Right lobe of liver (tissue), 4 donors: ENCODE results near the gene BMP4.

Experiments used
- POLR2A ChIP-seq: fragments of 450-650 bp; IDR thresholded peaks from one replicate; pipeline ENCODE4 v1.6.1; 2017; ENCODE audit warnings: antibody characterized with exemption, mild to moderate bottlenecking
- TF ChIP-seq, protein P1 (sequence below), 4 donors: fragments of 200-600 bp in 3 of 4; fragments of 450-650 bp in 1 of 4; IDR thresholded peaks; one replicate each; pipeline versions ENCODE4 v1.5.1 to v1.8.0; 2016 to 2022; ENCODE audit warnings: antibody characterized with exemption in 4 of 4, mild to moderate bottlenecking in 2 of 4
- donor health status: DM: no; HTN: no; CAD: no.
- donor health status: DM: no; HTN: no; CAD: no.
- donor health status: DM: no; HTN: yes; CAD: no.

- TF ChIP-seq, protein P1, sequence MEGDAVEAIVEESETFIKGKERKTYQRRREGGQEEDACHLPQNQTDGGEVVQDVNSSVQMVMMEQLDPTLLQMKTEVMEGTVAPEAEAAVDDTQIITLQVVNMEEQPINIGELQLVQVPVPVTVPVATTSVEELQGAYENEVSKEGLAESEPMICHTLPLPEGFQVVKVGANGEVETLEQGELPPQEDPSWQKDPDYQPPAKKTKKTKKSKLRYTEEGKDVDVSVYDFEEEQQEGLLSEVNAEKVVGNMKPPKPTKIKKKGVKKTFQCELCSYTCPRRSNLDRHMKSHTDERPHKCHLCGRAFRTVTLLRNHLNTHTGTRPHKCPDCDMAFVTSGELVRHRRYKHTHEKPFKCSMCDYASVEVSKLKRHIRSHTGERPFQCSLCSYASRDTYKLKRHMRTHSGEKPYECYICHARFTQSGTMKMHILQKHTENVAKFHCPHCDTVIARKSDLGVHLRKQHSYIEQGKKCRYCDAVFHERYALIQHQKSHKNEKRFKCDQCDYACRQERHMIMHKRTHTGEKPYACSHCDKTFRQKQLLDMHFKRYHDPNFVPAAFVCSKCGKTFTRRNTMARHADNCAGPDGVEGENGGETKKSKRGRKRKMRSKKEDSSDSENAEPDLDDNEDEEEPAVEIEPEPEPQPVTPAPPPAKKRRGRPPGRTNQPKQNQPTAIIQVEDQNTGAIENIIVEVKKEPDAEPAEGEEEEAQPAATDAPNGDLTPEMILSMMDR (IDR thresholded peaks at IDR 0.05): no peak
- TF ChIP-seq POLR2A: no peak
Observed at GRCh38 chr14:53969326-53969725, 12.7 kb upstream of the BMP4 start.
